Esophagus muscularis mucosa (tissue), 4 donors: ENCODE data around the gene DOK6. TPM values are rescaled to one million over a fixed set of nuclear protein-coding genes. Genes with fewer than 3 reads are reported as not detected.

Experiments used
- DNase-seq: peaks from one replicate; pipeline ENCODE4 v3.0.0-alpha.2; 2017; ENCODE audit errors: extremely low spot score
- H3K27ac ChIP-seq, 4 donors: fragments of 200-600 bp; sonication (generic); replicated peaks in 1 of 4; 1 replicate in 3 of 4; 2 replicates in 1 of 4; pipeline ENCODE4 v1.5.1; 2016 to 2019; ENCODE audit warnings: mild to moderate bottlenecking in 1 of 4
- H3K27me3 ChIP-seq, 4 donors: fragments of 200-600 bp; sonication (generic); one replicate each; pipeline versions ENCODE4 v1.5.1 to v1.6.0; 2016 to 2019
- H3K36me3 ChIP-seq, 4 donors: fragments of 200-600 bp; sonication (generic); one replicate each; pipeline ENCODE4 v1.5.1; 2016 to 2019
- H3K4me1 ChIP-seq, 4 donors: fragments of 200-600 bp; sonication (generic); one replicate each; pipeline ENCODE4 v1.5.1; 2016 to 2019
- H3K4me3 ChIP-seq, 4 donors: fragments of 200-600 bp; sonication (generic); 1 replicate in 2 of 4; 2 replicates in 2 of 4; pipeline ENCODE4 v1.5.1; 2016 to 2019; ENCODE audit warnings: mild to moderate bottlenecking in 4 of 4, moderate library complexity in 1 of 4
- H3K9me3 ChIP-seq, 4 donors: fragments of 200-600 bp; sonication (generic); 1 replicate in 3 of 4; 2 replicates in 1 of 4; pipeline ENCODE4 v1.5.1; 2016 to 2019
- CTCF ChIP-seq, 3 experiments: fragments of 200-600 bp in 2 of 3; fragments of 450-650 bp in 1 of 3; sonication (generic) in 2 of 3; IDR thresholded peaks; one replicate each; pipeline ENCODE4 v1.5.1; 2017 to 2019; ENCODE audit warnings: antibody characterized with exemption in 3 of 3, mild to moderate bottlenecking in 2 of 3, moderate library complexity in 1 of 3
- EP300 ChIP-seq: sonication (generic); formaldehyde crosslinking; IDR thresholded peaks from one replicate; pipeline ENCODE4 v1.6.1; 2017; ENCODE audit warnings: antibody characterized with exemption
- POLR2A ChIP-seq: fragments of 450-650 bp; IDR thresholded peaks from one replicate; pipeline ENCODE4 v1.6.1; 2017; ENCODE audit warnings: antibody characterized with exemption, moderate library complexity, mild to moderate bottlenecking, low read depth
- POLR2AphosphoS5 ChIP-seq, 2 donors: sonication (generic); formaldehyde crosslinking; IDR thresholded peaks; one replicate each; pipeline ENCODE4 v1.6.1; 2017; ENCODE audit warnings: antibody characterized with exemption in 2 of 2
- WGBS: methylation state at CpG from one replicate; pipeline ENCODE4 v1.1.5; 2018; 5-methylcytosine and 5-hydroxymethylcytosine counted together
- intact Hi-C: fragments of 100-400 bp; cut with DNase I; formaldehyde crosslinking; loops from one replicate; pipeline ENCODE4 v1.15.1; 2023
- total RNA-seq, 4 donors: library from RNA; depleted of rRNA; stranded (reverse); fragments of >200 nt; gene quantifications; one replicate each; pipeline versions ENCODE4 v1.1.0 to v1.2.1, GENCODE V29; 2016

Gene DOK6
- total RNA-seq, 4 donors from 2014 or later: 0.83 to 4.1 (median 1.9) TPM

- no peak for DNase-seq
- Histone ChIP-seq H3K9me3 (no peaks in the 10 kb centered on the region), H3K4me1 (no peaks in the 10 kb centered on the region), H3K27me3 (no peaks in the 10 kb centered on the region), H3K36me3 (no peaks in the 10 kb centered on the region), H3K27ac (no peak overlapping the region), H3K4me3 (no peak overlapping the region)
- TF ChIP-seq CTCF (IDR thresholded peaks at IDR 0.05) (no peak), POLR2AphosphoS5 (IDR thresholded peaks at IDR 0.05) (no peak), POLR2A (no peak), EP300 (no peak)
- intact Hi-C loops: no loop called here
- 94% methylated on average over 2 of the region's 2 CpGs for WGBS
Observed at GRCh38 chr18:69689121-69689759, 288.6 kb downstream of the DOK6 start.

GRCh38 chr18:69691008-69691760, 290.5 kb downstream of the DOK6 start:
- Histone ChIP-seq H3K36me3 (no peaks in the 10 kb centered on the region), H3K4me1 (no peaks in the 10 kb centered on the region), H3K27ac (no peak overlapping the region), H3K4me3 (no peak overlapping the region), H3K9me3 (no peaks in the 10 kb centered on the region), H3K27me3 (no peaks in the 10 kb centered on the region)
- TF ChIP-seq EP300 (no peak), POLR2AphosphoS5 (IDR thresholded peaks at IDR 0.05) (no peak), POLR2A (no peak), CTCF (IDR thresholded peaks at IDR 0.05) (no peak)
- intact Hi-C loops: no loop called here
- 98% methylated on average over 5 of the region's 5 CpGs for whole genome bisulfite sequencing
- DNase-seq: no peak

- intact Hi-C loops: no loop called here
Observed at GRCh38 chr18:69697069-69697468, 296.4 kb downstream of the DOK6 start.

GRCh38 chr18:69697689-69698088, 297.0 kb downstream of the DOK6 start:
- no peaks in the 10 kb centered on the region for H3K9me3 ChIP-seq
- H3K4me1 ChIP-seq: no peaks in the 10 kb centered on the region
- DNase-seq: no peak
- WGBS: 90% methylated on average over 3 of the region's 3 CpGs
- intact Hi-C loops: no loop called here
- no peak for TF ChIP-seq EP300
- no peak for TF ChIP-seq POLR2A
- H3K4me3 ChIP-seq: no peak overlapping the region
- no peaks in the 10 kb centered on the region for H3K36me3 ChIP-seq
- H3K27ac ChIP-seq: no peak overlapping the region
- no peaks in the 10 kb centered on the region for H3K27me3 ChIP-seq

More at GRCh38 chr18:69697069-69697468, 296.4 kb downstream of the DOK6 start:
- Histone ChIP-seq H3K27ac (no peak overlapping the region), H3K4me1 (no peaks in the 10 kb centered on the region), H3K36me3 (no peaks in the 10 kb centered on the region), H3K4me3 (no peak overlapping the region), H3K27me3 (no peaks in the 10 kb centered on the region), H3K9me3 (no peaks in the 10 kb centered on the region)
- TF ChIP-seq POLR2AphosphoS5 (IDR thresholded peaks at IDR 0.05) (no peak), CTCF (IDR thresholded peaks at IDR 0.05) (no peak), POLR2A (no peak), EP300 (no peak)
- no peak for DNase-seq

- Histone ChIP-seq H3K27ac (no peak overlapping the region), H3K4me3 (no peak overlapping the region), H3K4me1 (no peaks in the 10 kb centered on the region), H3K36me3 (no peaks in the 10 kb centered on the region), H3K9me3 (no peaks in the 10 kb centered on the region), H3K27me3 (no peaks in the 10 kb centered on the region)
- WGBS: 90% methylated on average over 2 of the region's 2 CpGs
- intact Hi-C loops: no loop called here
- no peak for DNase-seq
- TF ChIP-seq POLR2A (no peak), EP300 (no peak), CTCF (IDR thresholded peaks at IDR 0.05) (no peak), POLR2AphosphoS5 (IDR thresholded peaks at IDR 0.05) (no peak)
Observed at GRCh38 chr18:69701305-69701704, 300.6 kb downstream of the DOK6 start.
